GM12878 (cell line): Measurements from ENCODE around the gene DAZAP1.

Source experiments
- ATF2 ChIP-seq: IDR thresholded peaks from 2 replicates; pipeline ENCODE4 v1.6.1; 2012; ENCODE audit warnings: low read length, inconsistent platforms
- BHLHE40 ChIP-seq, 2 experiments: fragments of 450-650 bp in 1 of 2; IDR thresholded peaks; 2 replicates each; pipeline ENCODE4 v1.6.1; 2011 to 2017; ENCODE audit warnings: low read depth in 2 of 2, borderline replicate concordance in 1 of 2, improper control_type of control experiment in 1 of 2, low read length in 1 of 2, mild to moderate bottlenecking in 1 of 2
- CHD2 ChIP-seq: IDR thresholded peaks from 2 replicates; pipeline ENCODE4 v1.6.1; 2011; ENCODE audit warnings: low read depth, low read length, improper control_type of control experiment, borderline replicate concordance
- CREB1 ChIP-seq: IDR thresholded peaks from 2 replicates; pipeline ENCODE4 v1.6.1; 2012; ENCODE audit warnings: low read depth, mild to moderate bottlenecking, inconsistent platforms
- CTCF ChIP-seq, 3 experiments: IDR thresholded peaks in 2 of 3; conservative IDR thresholded peaks in 1 of 3; 2 replicates each; pipeline ENCODE4 v1.5.1; 2011; ENCODE audit warnings: low read depth in 3 of 3, low read length in 3 of 3, mild to moderate bottlenecking in 3 of 3, control low read depth in 2 of 3, moderate library complexity in 2 of 3, inconsistent platforms in 1 of 3, mixed read lengths in 1 of 3; ENCODE audit not compliant: control insufficient read depth in 2 of 3, insufficient read depth in 1 of 3; ENCODE audit errors: extremely low read depth in 1 of 3
- JUND ChIP-seq: IDR thresholded peaks from 2 replicates; pipeline ENCODE4 v1.6.1; 2012; ENCODE audit warnings: low read depth, mild to moderate bottlenecking, low read length, improper control_type of control experiment, moderate library complexity
- MLLT1 ChIP-seq: fragments of 450-650 bp; IDR thresholded peaks from 2 replicates; pipeline ENCODE4 v1.6.1; 2016; ENCODE audit warnings: mild to moderate bottlenecking
- POLR2A ChIP-seq: IDR thresholded peaks from 2 replicates; pipeline ENCODE4 v1.6.1; 2011; ENCODE audit warnings: low read depth, mild to moderate bottlenecking, low read length
- POLR2AphosphoS2 ChIP-seq: IDR thresholded peaks from 2 replicates; pipeline ENCODE4 v1.6.1; 2011; ENCODE audit warnings: low read depth, mild to moderate bottlenecking, low read length, improper control_type of control experiment, moderate library complexity
- RAD51 ChIP-seq: fragments of 450-650 bp; IDR thresholded peaks from 2 replicates; pipeline ENCODE4 v1.6.1; 2016; ENCODE audit warnings: moderate library complexity, mild to moderate bottlenecking, inconsistent platforms
- RFX5 ChIP-seq: IDR thresholded peaks from 2 replicates; pipeline ENCODE4 v1.6.1; 2011; ENCODE audit warnings: low read depth, low read length, improper control_type of control experiment
- SUZ12 ChIP-seq: fragments of 200-600 bp; sonication (generic); IDR thresholded peaks from one replicate; pipeline ENCODE4 v1.6.1; 2018; ENCODE audit warnings: antibody characterized with exemption, mild to moderate bottlenecking; ENCODE audit not compliant: unreplicated experiment
- TAF1 ChIP-seq: IDR thresholded peaks from 2 replicates; pipeline ENCODE4 v1.6.1; 2011; ENCODE audit warnings: mild to moderate bottlenecking, low read depth, low read length, borderline replicate concordance
- USF1 ChIP-seq: IDR thresholded peaks from 2 replicates; pipeline ENCODE4 v1.6.1; 2011; ENCODE audit warnings: borderline replicate concordance, low read depth, mild to moderate bottlenecking, moderate library complexity, mixed read lengths, low read length; ENCODE audit not compliant: insufficient read depth; ENCODE audit errors: extremely low read length

GRCh38 chr19:1384478-1385110 is 22.8 kb upstream of the DAZAP1 start:
- TF ChIP-seq BHLHE40 (IDR thresholded peaks at IDR 0.05; ENCODE audit: borderline replicate concordance in 1 of 2, low read depth in 2 of 2, low read length in 1 of 2) (no peak), MLLT1 (no peak), CTCF (IDR thresholded peaks at IDR 0.05 in 2 of 3, conservative IDR thresholded peaks at IDR 0.05 in 1 of 3; ENCODE audit: control insufficient read depth in 2 of 3, extremely low read depth in 1 of 3, insufficient read depth in 1 of 3, low read depth in 3 of 3, low read length in 3 of 3) (no peak), RAD51 (no peak), CREB1 (no peak), SUZ12 (no peak), JUND (no peak), CHD2 (no peak), TAF1 (no peak), POLR2A (no peak), POLR2AphosphoS2 (no peak), ATF2 (no peak), RFX5 (no peak), USF1 (no peak)
